Vagina (tissue), 2 donors: Measurements from ENCODE around the gene FAT2. TPM values are rescaled to one million over a fixed set of nuclear protein-coding genes. Genes with fewer than 3 reads are reported as not detected.

Experiments
- DNase-seq, 2 donors: peaks; one replicate each; pipeline ENCODE4 v3.0.0-alpha.2; 2017; ENCODE audit errors: extremely low spot score in 2 of 2
- H3K27ac ChIP-seq: fragments of 200-600 bp; sonication (generic); one replicate; pipeline ENCODE4 v1.5.1; 2019
- H3K27me3 ChIP-seq: fragments of 200-600 bp; sonication (generic); one replicate; pipeline ENCODE4 v1.5.1; 2019
- H3K36me3 ChIP-seq, 2 donors: fragments of 200-600 bp; sonication (generic); one replicate each; pipeline ENCODE4 v1.5.1; 2017 to 2019
- H3K4me1 ChIP-seq: fragments of 200-600 bp; sonication (generic); one replicate; pipeline ENCODE4 v1.5.1; 2019
- H3K4me3 ChIP-seq, 2 donors: fragments of 200-600 bp; sonication (generic); 1 replicate in 1 of 2; 2 replicates in 1 of 2; pipeline ENCODE4 v1.5.1; 2016 to 2019
- H3K9me3 ChIP-seq: fragments of 200-600 bp; sonication (generic); one replicate; pipeline ENCODE4 v1.5.1; 2019
- POLR2A ChIP-seq, 2 donors: fragments of 450-650 bp; IDR thresholded peaks; one replicate each; pipeline ENCODE4 v1.6.1; 2017; ENCODE audit warnings: antibody characterized with exemption in 2 of 2, mild to moderate bottlenecking in 2 of 2, moderate library complexity in 2 of 2
- POLR2AphosphoS5 ChIP-seq, 2 donors: sonication (generic); formaldehyde crosslinking; IDR thresholded peaks; one replicate each; pipeline ENCODE4 v1.9.0; 2017; ENCODE audit warnings: antibody characterized with exemption in 2 of 2, mild to moderate bottlenecking in 2 of 2, low read depth in 1 of 2; ENCODE audit not compliant: insufficient read depth in 1 of 2
- intact Hi-C: fragments of 100-400 bp; cut with DNase I; formaldehyde crosslinking; loops from one replicate; pipeline ENCODE4 v1.15.1; 2023
- total RNA-seq: library from RNA; depleted of rRNA; stranded (reverse); fragments of >200 nt; gene quantifications from one replicate; pipeline ENCODE4 v1.2.3, GENCODE V29; 2016
- TF ChIP-seq, protein P1 (sequence below), 3 experiments: fragments of 450-650 bp in 2 of 3; fragments of 200-600 bp in 1 of 3; sonication (generic) in 1 of 3; IDR thresholded peaks; one replicate each; pipeline ENCODE4 v1.5.1; 2017 to 2019; ENCODE audit warnings: antibody characterized with exemption in 3 of 3, mild to moderate bottlenecking in 2 of 3, moderate library complexity in 2 of 3

The FAT2 gene
- total RNA-seq, 1 donor from 2014 or later: 74.9 TPM

DNA sequence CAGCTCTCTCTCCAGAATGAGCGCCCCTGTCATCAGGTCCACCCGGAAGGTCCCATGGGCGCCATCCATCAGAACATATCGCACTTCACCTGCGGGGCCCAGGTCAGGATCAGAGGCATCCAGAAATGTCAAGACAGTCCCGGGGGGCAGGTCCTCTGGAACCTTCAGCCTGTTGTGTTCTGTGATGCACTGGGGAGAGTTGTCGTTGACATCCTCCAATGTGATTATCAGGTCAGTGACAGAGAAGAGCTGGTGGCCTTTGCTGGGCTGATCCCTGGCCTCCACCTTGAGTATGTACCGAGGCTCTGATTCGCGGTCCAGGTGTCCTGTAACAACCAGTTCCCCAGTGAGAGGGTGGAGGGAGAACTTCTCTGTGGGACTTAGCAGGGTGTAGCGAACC, 25.2 kb downstream of the FAT2 start:
- intact Hi-C loops: no loop called here
- no peak for DNase-seq
- no peaks in the 10 kb centered on the region for H3K9me3 ChIP-seq
- no peaks in the 10 kb centered on the region for H3K36me3 ChIP-seq
- H3K4me3 ChIP-seq: no peak overlapping the region
- no peaks in the 10 kb centered on the region for H3K27me3 ChIP-seq
- TF ChIP-seq, protein P1, sequence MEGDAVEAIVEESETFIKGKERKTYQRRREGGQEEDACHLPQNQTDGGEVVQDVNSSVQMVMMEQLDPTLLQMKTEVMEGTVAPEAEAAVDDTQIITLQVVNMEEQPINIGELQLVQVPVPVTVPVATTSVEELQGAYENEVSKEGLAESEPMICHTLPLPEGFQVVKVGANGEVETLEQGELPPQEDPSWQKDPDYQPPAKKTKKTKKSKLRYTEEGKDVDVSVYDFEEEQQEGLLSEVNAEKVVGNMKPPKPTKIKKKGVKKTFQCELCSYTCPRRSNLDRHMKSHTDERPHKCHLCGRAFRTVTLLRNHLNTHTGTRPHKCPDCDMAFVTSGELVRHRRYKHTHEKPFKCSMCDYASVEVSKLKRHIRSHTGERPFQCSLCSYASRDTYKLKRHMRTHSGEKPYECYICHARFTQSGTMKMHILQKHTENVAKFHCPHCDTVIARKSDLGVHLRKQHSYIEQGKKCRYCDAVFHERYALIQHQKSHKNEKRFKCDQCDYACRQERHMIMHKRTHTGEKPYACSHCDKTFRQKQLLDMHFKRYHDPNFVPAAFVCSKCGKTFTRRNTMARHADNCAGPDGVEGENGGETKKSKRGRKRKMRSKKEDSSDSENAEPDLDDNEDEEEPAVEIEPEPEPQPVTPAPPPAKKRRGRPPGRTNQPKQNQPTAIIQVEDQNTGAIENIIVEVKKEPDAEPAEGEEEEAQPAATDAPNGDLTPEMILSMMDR (IDR thresholded peaks at IDR 0.05): no peak
- TF ChIP-seq POLR2A (IDR thresholded peaks at IDR 0.05): no peak
- no peaks in the 10 kb centered on the region for H3K4me1 ChIP-seq
- no peak overlapping the region for H3K27ac ChIP-seq

DNA sequence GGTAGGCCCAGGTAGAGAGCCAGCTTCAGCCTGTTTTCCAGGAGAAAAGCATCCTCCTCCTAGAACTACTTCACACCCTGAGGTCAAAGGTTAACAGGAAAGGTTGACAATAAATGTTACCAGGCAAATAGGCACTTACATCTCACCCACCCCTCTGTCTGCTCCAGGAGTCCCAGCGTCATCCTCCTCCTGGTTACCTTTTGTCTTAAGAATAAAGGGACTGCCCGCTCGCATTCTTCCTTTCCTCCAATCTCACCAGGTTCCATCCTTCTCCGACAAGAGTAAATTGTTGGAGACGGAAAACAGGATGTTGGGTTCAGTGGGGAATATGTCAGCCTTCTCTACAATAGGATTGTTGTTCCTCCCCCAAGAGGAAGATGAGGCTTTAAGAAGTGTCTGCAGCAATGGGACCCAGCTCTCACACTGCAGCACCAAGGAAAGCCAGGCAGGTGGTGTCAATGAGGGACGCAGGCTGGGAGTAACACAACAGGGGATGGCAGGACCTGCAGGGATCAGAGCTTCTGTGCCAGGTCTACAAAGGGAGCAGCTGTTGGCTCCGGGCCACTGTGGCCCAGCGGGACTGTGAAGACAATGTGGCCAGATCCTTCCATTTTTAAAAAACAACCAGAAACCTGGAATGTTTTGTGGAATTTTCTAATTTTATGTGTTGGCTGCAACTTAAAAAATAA, 29.0 kb downstream of the FAT2 start:
- DNase-seq: no peak
- intact Hi-C loops: no loop called here
- Histone ChIP-seq H3K4me1 (no peaks in the 10 kb centered on the region), H3K27me3 (no peaks in the 10 kb centered on the region), H3K9me3 (no peaks in the 10 kb centered on the region), H3K27ac (no peak overlapping the region), H3K4me3 (no peak overlapping the region), H3K36me3 (no peaks in the 10 kb centered on the region)
- TF ChIP-seq, protein P1 (IDR thresholded peaks at IDR 0.05): no peak
- no peak for TF ChIP-seq POLR2AphosphoS5 (IDR thresholded peaks at IDR 0.05; ENCODE audit: insufficient read depth in 1 of 2, low read depth in 1 of 2)
- TF ChIP-seq POLR2A (IDR thresholded peaks at IDR 0.05): no peak

DNA sequence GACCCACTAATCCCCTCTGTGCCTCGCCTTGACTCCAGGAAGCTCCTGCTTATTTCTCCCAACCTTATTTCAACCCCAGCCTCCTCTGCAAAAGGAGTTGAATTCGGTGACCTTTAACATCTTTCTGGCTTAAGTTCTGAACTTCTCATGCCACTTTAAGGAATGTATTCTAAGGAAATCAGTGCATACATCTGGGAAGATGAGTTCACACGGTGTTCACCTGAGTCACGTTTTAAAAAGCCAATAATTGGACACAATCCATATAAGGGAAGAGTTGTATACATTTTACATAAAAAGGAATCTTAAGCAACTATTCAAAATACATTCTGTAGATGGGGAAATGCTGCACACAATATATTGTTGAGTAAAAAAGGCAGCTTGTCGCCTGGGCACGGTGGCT, 33.2 kb downstream of the FAT2 start:
- TF ChIP-seq POLR2A (IDR thresholded peaks at IDR 0.05): no peak
- TF ChIP-seq, protein P1 (IDR thresholded peaks at IDR 0.05): no peak
- no peak for TF ChIP-seq POLR2AphosphoS5 (IDR thresholded peaks at IDR 0.05; ENCODE audit: insufficient read depth in 1 of 2, low read depth in 1 of 2)
- intact Hi-C loops: no loop called here

DNA sequence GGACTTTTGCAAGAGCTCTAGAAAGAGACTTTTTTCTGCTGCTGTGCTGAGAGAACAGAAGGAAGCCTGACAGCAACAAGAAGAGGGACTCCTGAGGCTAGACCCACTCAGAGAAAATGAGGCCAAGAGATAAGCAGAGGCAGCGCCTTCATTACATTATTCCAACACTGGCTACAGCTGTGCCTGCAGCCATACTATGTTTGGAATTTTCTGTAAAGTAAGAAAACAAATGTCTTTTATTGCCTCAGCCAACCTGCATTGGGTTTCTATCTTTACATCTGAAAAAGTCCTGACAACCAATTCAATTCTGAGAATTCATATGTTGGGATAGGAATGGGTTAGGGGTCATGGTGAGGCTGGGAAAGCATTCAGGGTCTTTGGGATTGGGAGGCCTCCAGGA, 33.7 kb downstream of the FAT2 start:
- no peak for DNase-seq
- intact Hi-C loops: no loop called here

More for the DNA sequence above, 33.2 kb downstream of the FAT2 start:
- Histone ChIP-seq H3K9me3 (no peaks in the 10 kb centered on the region), H3K27me3 (no peaks in the 10 kb centered on the region), H3K4me1 (no peaks in the 10 kb centered on the region), H3K36me3 (peaks cover 0 to 3% of the 10 kb centered on the region in 2 donors), H3K4me3 (no peak overlapping the region), H3K27ac (no peak overlapping the region)
- DNase-seq: no peak

DNA sequence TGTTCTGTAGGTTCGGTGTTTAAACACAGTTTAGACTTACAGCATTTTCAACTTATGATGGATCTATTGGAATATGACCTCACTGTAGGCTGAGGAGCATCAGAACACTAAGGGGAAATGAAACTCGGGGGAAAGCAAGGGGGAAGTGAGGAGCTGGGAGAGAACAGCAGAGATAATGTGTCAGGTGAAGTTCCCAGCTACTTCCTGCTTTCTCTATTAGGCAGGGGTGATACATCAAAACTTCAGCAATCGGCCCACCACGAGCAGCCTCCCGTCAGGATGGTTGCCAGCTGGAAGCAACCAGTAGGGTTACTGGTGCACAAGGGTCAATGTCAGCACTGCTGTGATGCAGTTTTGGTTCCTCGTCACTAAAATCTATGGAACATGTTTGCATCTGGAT, 34.3 kb downstream of the FAT2 start:
- TF ChIP-seq POLR2A (IDR thresholded peaks at IDR 0.05) (no peak), POLR2AphosphoS5 (IDR thresholded peaks at IDR 0.05; ENCODE audit: insufficient read depth in 1 of 2, low read depth in 1 of 2) (no peak)
- TF ChIP-seq, protein P1 (IDR thresholded peaks at IDR 0.05): no peak
- intact Hi-C loops: no loop called here
- no peaks in the 10 kb centered on the region for H3K9me3 ChIP-seq
- peaks cover 0 to 3% of the 10 kb centered on the region in 2 donors for H3K36me3 ChIP-seq
- no peak overlapping the region for H3K4me3 ChIP-seq
- no peaks in the 10 kb centered on the region for H3K4me1 ChIP-seq
- no peak overlapping the region for H3K27ac ChIP-seq
- DNase-seq: no peak
- H3K27me3 ChIP-seq: no peaks in the 10 kb centered on the region

More for the DNA sequence above, 33.7 kb downstream of the FAT2 start:
- Histone ChIP-seq H3K27ac (no peak overlapping the region), H3K9me3 (no peaks in the 10 kb centered on the region), H3K4me3 (no peak overlapping the region), H3K36me3 (peaks cover 0 to 3% of the 10 kb centered on the region in 2 donors), H3K27me3 (no peaks in the 10 kb centered on the region), H3K4me1 (no peaks in the 10 kb centered on the region)
- TF ChIP-seq POLR2A (IDR thresholded peaks at IDR 0.05) (no peak), POLR2AphosphoS5 (IDR thresholded peaks at IDR 0.05; ENCODE audit: insufficient read depth in 1 of 2, low read depth in 1 of 2) (no peak)
- TF ChIP-seq, protein P1 (IDR thresholded peaks at IDR 0.05): no peak
